ENCODE results near the gene DCAKD. TPM values are rescaled to one million over a fixed set of nuclear protein-coding genes. Genes with fewer than 3 reads are reported as not detected.

The DCAKD gene
- total and polyA plus RNA-seq, 10 of the 15 experiments (the other 5 are each of a cell fraction or from before 2014, with no cell fraction given) = 11.6 to 62.7 (median 38.3) TPM

DNA sequence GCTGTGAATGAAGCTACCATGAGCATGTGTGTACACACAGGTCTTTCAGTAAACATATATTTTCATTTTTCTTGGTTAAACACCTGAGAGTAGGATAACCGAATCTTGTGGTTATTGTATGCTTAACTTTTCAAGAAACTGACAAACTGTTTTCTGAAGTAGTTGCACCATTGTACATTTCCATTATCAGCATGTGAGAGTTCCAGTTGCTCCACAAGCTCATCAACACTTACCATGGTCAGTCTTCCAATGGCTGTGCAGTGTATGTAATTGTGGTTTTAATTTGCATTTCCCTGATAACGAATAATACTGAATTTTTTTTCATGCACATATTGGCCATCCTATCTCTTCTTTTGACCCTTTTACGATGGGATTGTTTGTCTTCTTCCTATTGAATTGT lies 52.0 kb downstream of the DCAKD start (continued):
- TF ChIP-seq NR2C1 (IDR thresholded peaks at IDR 0.05) (no peak), SREBF1 (IDR thresholded peaks at IDR 0.05; ENCODE audit: low read length) (no peak), NBN (IDR thresholded peaks at IDR 0.05) (no peak), GABPA (IDR thresholded peaks at IDR 0.05; ENCODE audit: low read depth) (no peak), CHD1 (IDR thresholded peaks at IDR 0.05; ENCODE audit: low read depth, low read length) (no peak), SUZ12 (IDR thresholded peaks at IDR 0.05; ENCODE audit: unreplicated experiment) (no peak), HCFC1 (IDR thresholded peaks at IDR 0.05; ENCODE audit: low read length) (no peak), CHD4 (IDR thresholded peaks at IDR 0.05) (no peak), YY1 (IDR thresholded peaks at IDR 0.05; ENCODE audit: low read depth, low read length) (no peak), MYC (IDR thresholded peaks at IDR 0.05; ENCODE audit: insufficient read depth, insufficient read length, insufficient replicate concordance, low read length, severe bottlenecking) (no peak)

DNA sequence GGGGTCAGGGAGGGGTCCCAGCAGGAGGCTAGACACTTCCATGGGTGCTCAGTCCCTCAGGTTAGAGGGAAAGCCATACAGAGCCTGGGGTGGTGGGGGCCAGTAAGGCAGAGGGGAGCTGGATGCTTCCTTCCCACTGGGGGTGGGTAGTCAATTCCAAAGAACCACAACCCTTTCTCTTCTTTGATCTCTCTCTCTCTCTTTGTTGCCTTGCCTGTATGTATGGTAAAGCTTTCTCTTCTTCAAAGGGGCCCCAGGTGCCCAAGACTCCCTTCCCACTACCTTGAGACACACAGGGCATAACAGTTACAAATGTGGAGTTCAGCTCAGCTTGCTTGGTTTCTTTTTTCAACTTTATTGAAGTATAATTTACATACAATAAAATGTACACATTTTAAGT lies 52.8 kb downstream of the DCAKD start:
- ATAC-seq (no peak), FAIRE-seq (no peak), DNase-seq (ENCODE audit: low read depth, low spot score) (no peak)
- intact Hi-C loops (cut with micrococcal nuclease; ENCODE audit: unreplicated experiment) = no loop called here
- SMC1A ChIA-PET (ENCODE audit: uncharacterized antibody, unreplicated experiment) = no interaction called here
- H3K4me3 ChIP-seq = no peak overlapping the region
- H3K27me3 ChIP-seq (replicated peaks in 1 of 2; ENCODE audit: control insufficient read depth in 2 of 2, insufficient read depth in 2 of 2, low read length in 1 of 2) = no peaks in the 10 kb centered on the region; a peak in 2 of 4 replicates
- H3K79me2 ChIP-seq (ENCODE audit: control insufficient read depth, insufficient read depth, low read length) = no peaks in the 10 kb centered on the region
- BruUV-seq (replicated peaks) = no TSS peak
- H3K4me2 ChIP-seq (ENCODE audit: control insufficient read depth, insufficient read depth) = no peak overlapping the region
- no peak overlapping the region for H2AFZ ChIP-seq (ENCODE audit: control insufficient read depth, low read depth, low read length)
- no peak overlapping the region for H3K9ac ChIP-seq (ENCODE audit: control insufficient read depth, insufficient read depth, low read length)
- H3K9me3 ChIP-seq (replicated peaks; ENCODE audit: control insufficient read depth, insufficient read depth, low read length) = peaks cover 2% of the 10 kb centered on the region; the same call in 1 of the 3 replicates
- H3K36me3 ChIP-seq (ENCODE audit: control insufficient read depth in 2 of 2, insufficient read depth in 2 of 2, low read length in 1 of 2) = no peaks in the 10 kb centered on the region
- RAD21 ChIA-PET (ENCODE audit: unreplicated experiment) = no interaction called here
- H3K27ac ChIP-seq (ENCODE audit: control insufficient read depth, insufficient read depth) = no peak overlapping the region
- no peaks in the 10 kb centered on the region for H3K4me1 ChIP-seq (ENCODE audit: control insufficient read depth, insufficient read depth, low read length)
- H4K20me1 ChIP-seq (ENCODE audit: control insufficient read depth, insufficient read depth) = no peaks in the 10 kb centered on the region
- POLR2A ChIA-PET = interaction anchor here (0.6 kb wide), 1 partner anchor 52 kb away, joined by 7 read pairs; no protein-coding TSS in a partner anchor
- in situ Hi-C loops (cut with MboI) = no loop called here
- CTCF ChIA-PET = interaction anchor here (1.5 kb wide), 1 partner anchor 24 kb away, joined by 3 read pairs; no protein-coding TSS in a partner anchor
- no peak for TF ChIP-seq MTA3 (IDR thresholded peaks at IDR 0.05; ENCODE audit: borderline replicate concordance, low read length)
- TF ChIP-seq FOXK2 (IDR thresholded peaks at IDR 0.05) = no peak
- TF ChIP-seq, protein P1, sequence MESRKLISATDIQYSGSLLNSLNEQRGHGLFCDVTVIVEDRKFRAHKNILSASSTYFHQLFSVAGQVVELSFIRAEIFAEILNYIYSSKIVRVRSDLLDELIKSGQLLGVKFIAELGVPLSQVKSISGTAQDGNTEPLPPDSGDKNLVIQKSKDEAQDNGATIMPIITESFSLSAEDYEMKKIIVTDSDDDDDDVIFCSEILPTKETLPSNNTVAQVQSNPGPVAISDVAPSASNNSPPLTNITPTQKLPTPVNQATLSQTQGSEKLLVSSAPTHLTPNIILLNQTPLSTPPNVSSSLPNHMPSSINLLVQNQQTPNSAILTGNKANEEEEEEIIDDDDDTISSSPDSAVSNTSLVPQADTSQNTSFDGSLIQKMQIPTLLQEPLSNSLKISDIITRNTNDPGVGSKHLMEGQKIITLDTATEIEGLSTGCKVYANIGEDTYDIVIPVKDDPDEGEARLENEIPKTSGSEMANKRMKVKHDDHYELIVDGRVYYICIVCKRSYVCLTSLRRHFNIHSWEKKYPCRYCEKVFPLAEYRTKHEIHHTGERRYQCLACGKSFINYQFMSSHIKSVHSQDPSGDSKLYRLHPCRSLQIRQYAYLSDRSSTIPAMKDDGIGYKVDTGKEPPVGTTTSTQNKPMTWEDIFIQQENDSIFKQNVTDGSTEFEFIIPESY (IDR thresholded peaks at IDR 0.05) = no peak
- no peak for TF ChIP-seq CHD4 (IDR thresholded peaks at IDR 0.05)
- no peak for TF ChIP-seq SIX5 (IDR thresholded peaks at IDR 0.05; ENCODE audit: low read depth, low read length, severe bottlenecking)
- TF ChIP-seq ZNF207 (IDR thresholded peaks at IDR 0.05; ENCODE audit: borderline replicate concordance) = no peak
- no peak for TF ChIP-seq JUND (IDR thresholded peaks at IDR 0.05; ENCODE audit: low read depth, low read length)
- TF ChIP-seq, protein P2, sequence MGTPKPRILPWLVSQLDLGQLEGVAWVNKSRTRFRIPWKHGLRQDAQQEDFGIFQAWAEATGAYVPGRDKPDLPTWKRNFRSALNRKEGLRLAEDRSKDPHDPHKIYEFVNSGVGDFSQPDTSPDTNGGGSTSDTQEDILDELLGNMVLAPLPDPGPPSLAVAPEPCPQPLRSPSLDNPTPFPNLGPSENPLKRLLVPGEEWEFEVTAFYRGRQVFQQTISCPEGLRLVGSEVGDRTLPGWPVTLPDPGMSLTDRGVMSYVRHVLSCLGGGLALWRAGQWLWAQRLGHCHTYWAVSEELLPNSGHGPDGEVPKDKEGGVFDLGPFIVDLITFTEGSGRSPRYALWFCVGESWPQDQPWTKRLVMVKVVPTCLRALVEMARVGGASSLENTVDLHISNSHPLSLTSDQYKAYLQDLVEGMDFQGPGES (IDR thresholded peaks at IDR 0.05) = no peak
- TF ChIP-seq, protein P3, sequence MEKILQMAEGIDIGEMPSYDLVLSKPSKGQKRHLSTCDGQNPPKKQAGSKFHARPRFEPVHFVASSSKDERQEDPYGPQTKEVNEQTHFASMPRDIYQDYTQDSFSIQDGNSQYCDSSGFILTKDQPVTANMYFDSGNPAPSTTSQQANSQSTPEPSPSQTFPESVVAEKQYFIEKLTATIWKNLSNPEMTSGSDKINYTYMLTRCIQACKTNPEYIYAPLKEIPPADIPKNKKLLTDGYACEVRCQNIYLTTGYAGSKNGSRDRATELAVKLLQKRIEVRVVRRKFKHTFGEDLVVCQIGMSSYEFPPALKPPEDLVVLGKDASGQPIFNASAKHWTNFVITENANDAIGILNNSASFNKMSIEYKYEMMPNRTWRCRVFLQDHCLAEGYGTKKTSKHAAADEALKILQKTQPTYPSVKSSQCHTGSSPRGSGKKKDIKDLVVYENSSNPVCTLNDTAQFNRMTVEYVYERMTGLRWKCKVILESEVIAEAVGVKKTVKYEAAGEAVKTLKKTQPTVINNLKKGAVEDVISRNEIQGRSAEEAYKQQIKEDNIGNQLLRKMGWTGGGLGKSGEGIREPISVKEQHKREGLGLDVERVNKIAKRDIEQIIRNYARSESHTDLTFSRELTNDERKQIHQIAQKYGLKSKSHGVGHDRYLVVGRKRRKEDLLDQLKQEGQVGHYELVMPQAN (conservative IDR thresholded peaks at IDR 0.05) = no peak
- TF ChIP-seq HCFC1 (IDR thresholded peaks at IDR 0.05; ENCODE audit: low read length) = no peak
- no peak for TF ChIP-seq MYB (IDR thresholded peaks at IDR 0.05; ENCODE audit: borderline replicate concordance, low read depth, low read length)
- TF ChIP-seq, protein P4, sequence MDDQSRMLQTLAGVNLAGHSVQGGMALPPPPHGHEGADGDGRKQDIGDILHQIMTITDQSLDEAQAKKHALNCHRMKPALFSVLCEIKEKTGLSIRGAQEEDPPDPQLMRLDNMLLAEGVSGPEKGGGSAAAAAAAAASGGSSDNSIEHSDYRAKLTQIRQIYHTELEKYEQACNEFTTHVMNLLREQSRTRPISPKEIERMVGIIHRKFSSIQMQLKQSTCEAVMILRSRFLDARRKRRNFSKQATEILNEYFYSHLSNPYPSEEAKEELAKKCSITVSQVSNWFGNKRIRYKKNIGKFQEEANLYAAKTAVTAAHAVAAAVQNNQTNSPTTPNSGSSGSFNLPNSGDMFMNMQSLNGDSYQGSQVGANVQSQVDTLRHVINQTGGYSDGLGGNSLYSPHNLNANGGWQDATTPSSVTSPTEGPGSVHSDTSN (IDR thresholded peaks at IDR 0.05; ENCODE audit: insufficient replicate concordance, low read depth, low read length) = no peak
